EH (cell line): ENCODE data around the gene SH3TC1.

Experiments used
- DNase-seq: peaks from one replicate; pipeline ENCODE4 v3.0.0-alpha.2; 2015; ENCODE audit warnings: low read depth

SH3TC1 gene

GRCh38 chr4:8263397-8263796 lies 64.3 kb downstream of the SH3TC1 start:
- DNase-seq = no peak

GRCh38 chr4:8264106-8264505 lies 65.0 kb downstream of the SH3TC1 start:
- no peak for DNase-seq

GRCh38 chr4:8265171-8265929 lies 66.3 kb downstream of the SH3TC1 start:
- DNase-seq = no peak

GRCh38 chr4:8266088-8266487 lies 67.0 kb downstream of the SH3TC1 start:
- DNase-seq = no peak

- DNase-seq = no peak
Measured at GRCh38 chr4:8266508-8266907, 67.4 kb downstream of the SH3TC1 start.

GRCh38 chr4:8267077-8267476 lies 68.0 kb downstream of the SH3TC1 start:
- peak; percentile 61 for DNase-seq

GRCh38 chr4:8268211-8268610 lies 69.1 kb downstream of the SH3TC1 start:
- DNase-seq = no peak

GRCh38 chr4:8268901-8269534 lies 69.9 kb downstream of the SH3TC1 start:
- DNase-seq = no peak

GRCh38 chr4:8269535-8270417 lies 70.7 kb downstream of the SH3TC1 start, which contains the start of gene HTRA3:
TSS of gene HTRA3 (plus strand) at chr4:8269754. CDS start at chr4:8269969, 215 bp downstream.
- peak; percentile 52 for DNase-seq

- DNase-seq = no peak
Measured at GRCh38 chr4:8270418-8270771, 71.3 kb downstream of the SH3TC1 start.

- DNase-seq = no peak
Measured at GRCh38 chr4:8270912-8271815, 72.1 kb downstream of the SH3TC1 start.

- DNase-seq = no peak
Measured at GRCh38 chr4:8271821-8272220, 72.7 kb downstream of the SH3TC1 start.

- peak; percentile 19 for DNase-seq
Measured at GRCh38 chr4:8272472-8273428, 73.7 kb downstream of the SH3TC1 start.

GRCh38 chr4:8273450-8273849 lies 74.4 kb downstream of the SH3TC1 start:
- no peak for DNase-seq

- DNase-seq = no peak
Measured at GRCh38 chr4:8274066-8274652, 75.1 kb downstream of the SH3TC1 start.

GRCh38 chr4:8274765-8275547 lies 75.9 kb downstream of the SH3TC1 start:
- peak; percentile 91 for DNase-seq

GRCh38 chr4:8275548-8275910 lies 76.4 kb downstream of the SH3TC1 start:
- no peak for DNase-seq

GRCh38 chr4:8276358-8277240 lies 77.5 kb downstream of the SH3TC1 start:
- DNase-seq = peak; percentile 53
